C4-2B (cell line): ENCODE data around the gene PBLD.

ENCODE experiments used
- CTCF ChIP-seq: fragments of 450-650 bp; conservative IDR thresholded peaks from 2 replicates; pipeline ENCODE4 v1.5.1; 2017; ENCODE audit warnings: mild to moderate bottlenecking
- ZFX ChIP-seq: fragments of 450-650 bp; IDR thresholded peaks from 2 replicates; pipeline ENCODE4 v1.6.1; 2017

- TF ChIP-seq CTCF, result no peak
- no peak for TF ChIP-seq ZFX
Observed at GRCh38 chr10:68284062-68285001, 48.4 kb downstream of the PBLD start.
